Measurements from ENCODE around the gene NRXN3.
A peak's percentile ranks its signal among the peaks of the same experiment; 100 is the strongest.

NRXN3 gene

GRCh38 chr14:78933166-78933565, 763.0 kb downstream of the NRXN3 start:
- no peak for DNase-seq (ENCODE audit: low read depth)
- TF ChIP-seq, protein P1, sequence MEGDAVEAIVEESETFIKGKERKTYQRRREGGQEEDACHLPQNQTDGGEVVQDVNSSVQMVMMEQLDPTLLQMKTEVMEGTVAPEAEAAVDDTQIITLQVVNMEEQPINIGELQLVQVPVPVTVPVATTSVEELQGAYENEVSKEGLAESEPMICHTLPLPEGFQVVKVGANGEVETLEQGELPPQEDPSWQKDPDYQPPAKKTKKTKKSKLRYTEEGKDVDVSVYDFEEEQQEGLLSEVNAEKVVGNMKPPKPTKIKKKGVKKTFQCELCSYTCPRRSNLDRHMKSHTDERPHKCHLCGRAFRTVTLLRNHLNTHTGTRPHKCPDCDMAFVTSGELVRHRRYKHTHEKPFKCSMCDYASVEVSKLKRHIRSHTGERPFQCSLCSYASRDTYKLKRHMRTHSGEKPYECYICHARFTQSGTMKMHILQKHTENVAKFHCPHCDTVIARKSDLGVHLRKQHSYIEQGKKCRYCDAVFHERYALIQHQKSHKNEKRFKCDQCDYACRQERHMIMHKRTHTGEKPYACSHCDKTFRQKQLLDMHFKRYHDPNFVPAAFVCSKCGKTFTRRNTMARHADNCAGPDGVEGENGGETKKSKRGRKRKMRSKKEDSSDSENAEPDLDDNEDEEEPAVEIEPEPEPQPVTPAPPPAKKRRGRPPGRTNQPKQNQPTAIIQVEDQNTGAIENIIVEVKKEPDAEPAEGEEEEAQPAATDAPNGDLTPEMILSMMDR (conservative IDR thresholded peaks at IDR 0.05; ENCODE audit: low read length), result no peak

DNA sequence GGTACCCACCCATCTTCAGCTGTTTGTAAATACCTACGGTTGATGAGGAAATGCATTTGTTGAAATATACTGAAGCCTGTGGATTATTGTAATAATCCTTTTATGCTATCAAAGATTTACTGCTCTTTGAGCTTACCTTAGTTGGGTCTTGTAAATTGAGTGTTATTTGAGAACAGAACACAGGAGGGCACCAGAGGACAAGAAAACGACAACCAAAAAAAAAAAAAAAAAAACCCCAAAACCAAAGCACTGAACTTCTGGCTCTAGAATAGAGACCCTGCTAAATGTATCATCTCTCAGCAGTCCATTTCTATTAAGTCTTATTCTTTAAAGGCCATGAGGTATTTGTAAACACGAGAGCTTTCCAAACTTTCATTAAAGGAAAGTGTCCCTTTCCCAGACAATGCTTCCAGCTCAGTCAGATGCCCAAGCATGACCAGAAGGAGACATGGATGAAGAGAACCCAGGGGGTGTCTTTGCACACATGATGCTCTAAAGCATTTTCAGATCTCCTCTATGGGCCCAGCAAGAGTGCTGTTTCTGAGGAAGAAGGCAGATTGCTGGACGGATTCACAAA, 763.9 kb downstream of the NRXN3 start:
- TF ChIP-seq, protein P1 (conservative IDR thresholded peaks at IDR 0.05; ENCODE audit: low read length), result peak; percentile 57
- peak; percentile 34 for DNase-seq (ENCODE audit: low read depth)
- no peak overlapping the region for H3K4me3 ChIP-seq (ENCODE audit: low read length)

More at GRCh38 chr14:78933166-78933565, 763.0 kb downstream of the NRXN3 start:
- H3K4me3 ChIP-seq (ENCODE audit: low read length), result no peak overlapping the region

GRCh38 chr14:78946949-78947348, 776.8 kb downstream of the NRXN3 start:
- no peak overlapping the region for H3K4me3 ChIP-seq (ENCODE audit: low read length)
- TF ChIP-seq, protein P1 (conservative IDR thresholded peaks at IDR 0.05; ENCODE audit: low read length), result no peak
- no peak for DNase-seq (ENCODE audit: low read depth)

- TF ChIP-seq, protein P1 (conservative IDR thresholded peaks at IDR 0.05; ENCODE audit: low read length), result no peak
- no peak overlapping the region for H3K4me3 ChIP-seq (ENCODE audit: low read length)
- DNase-seq (ENCODE audit: low read depth), result no peak
Observed at GRCh38 chr14:78947681-78948080, 777.5 kb downstream of the NRXN3 start.

- TF ChIP-seq, protein P1 (conservative IDR thresholded peaks at IDR 0.05; ENCODE audit: low read length), result no peak
- H3K4me3 ChIP-seq (ENCODE audit: low read length), result no peak overlapping the region
- peak; percentile 26 for DNase-seq (ENCODE audit: low read depth)
Observed at GRCh38 chr14:78950649-78951048, 780.5 kb downstream of the NRXN3 start.

DNA sequence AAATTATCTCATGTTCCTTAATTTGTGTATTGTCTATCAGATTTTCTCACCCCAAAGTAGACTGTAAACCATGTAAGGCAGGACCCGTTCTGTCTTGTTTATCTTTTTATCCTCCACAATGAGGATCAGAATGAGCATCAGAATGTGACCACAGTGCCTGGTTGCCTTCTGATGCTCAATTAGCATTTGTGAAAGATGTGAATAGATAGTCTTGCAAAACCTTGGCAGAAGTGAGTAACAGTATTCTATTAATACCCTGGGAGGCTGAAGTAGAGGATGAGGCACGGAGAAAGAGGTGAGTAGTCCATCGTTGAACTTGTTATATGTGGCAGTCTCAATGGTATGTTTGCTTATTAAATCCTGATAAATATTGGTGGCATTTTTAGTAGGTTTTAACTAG, 781.4 kb downstream of the NRXN3 start:
- TF ChIP-seq, protein P1 (conservative IDR thresholded peaks at IDR 0.05; ENCODE audit: low read length), result no peak
- DNase-seq (ENCODE audit: low read depth), result peak; percentile 7
- no peak overlapping the region for H3K4me3 ChIP-seq (ENCODE audit: low read length)

DNA sequence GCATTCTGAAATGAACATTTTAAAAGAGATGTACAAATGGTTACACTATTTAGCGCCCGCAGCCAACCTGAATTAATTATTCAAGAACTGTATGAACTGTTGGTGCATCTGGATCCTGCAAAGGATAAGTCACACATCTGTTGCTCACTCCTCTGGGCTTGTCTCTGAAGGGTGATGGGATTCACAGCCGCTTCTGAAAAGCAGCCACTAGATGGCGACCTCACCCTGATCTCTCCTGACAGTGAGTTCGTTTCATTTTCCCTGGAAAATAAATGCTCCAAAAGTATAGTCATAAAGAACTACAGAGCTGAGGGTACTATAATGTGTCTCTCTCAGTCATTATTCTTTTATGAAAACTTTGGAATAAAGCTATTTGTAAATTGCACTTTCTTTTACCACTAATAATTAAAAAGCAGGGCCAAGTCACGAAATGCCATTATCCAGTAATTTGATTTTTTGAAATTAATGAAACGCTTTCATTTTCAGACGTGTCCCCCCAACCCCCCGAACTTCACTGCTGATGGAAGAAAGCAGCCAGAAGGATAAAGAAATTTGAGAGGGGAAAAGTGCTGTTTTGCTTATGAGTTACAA, 789.6 kb downstream of the NRXN3 start:
- H3K4me3 ChIP-seq (ENCODE audit: low read length), result peak overlapping the region; percentile 28
- TF ChIP-seq, protein P1 (conservative IDR thresholded peaks at IDR 0.05; ENCODE audit: low read length), result peak; percentile 97
- peak; percentile 76 for DNase-seq (ENCODE audit: low read depth)
